ENCODE results near the gene CADM1.

Gene CADM1

GRCh38 chr11:115407496-115407895 is 96.7 kb downstream of the CADM1 start:
- no peak for DNase-seq (ENCODE audit: insufficient read length, low spot score)
- FAIRE-seq, result no peak
- TF ChIP-seq POLR2A (IDR thresholded peaks at IDR 0.05; ENCODE audit: low read depth, low read length), result no peak

- FAIRE-seq (no peak), DNase-seq (ENCODE audit: insufficient read length, low spot score) (no peak)
- TF ChIP-seq POLR2A (IDR thresholded peaks at IDR 0.05; ENCODE audit: low read depth, low read length), result no peak
Measured at GRCh38 chr11:115406404-115406803, 97.8 kb downstream of the CADM1 start.

GRCh38 chr11:115398333-115399080 is 105.7 kb downstream of the CADM1 start:
- FAIRE-seq (no peak), DNase-seq (ENCODE audit: insufficient read length, low spot score) (no peak)
- TF ChIP-seq POLR2A (IDR thresholded peaks at IDR 0.05; ENCODE audit: low read depth, low read length), result no peak

DNA sequence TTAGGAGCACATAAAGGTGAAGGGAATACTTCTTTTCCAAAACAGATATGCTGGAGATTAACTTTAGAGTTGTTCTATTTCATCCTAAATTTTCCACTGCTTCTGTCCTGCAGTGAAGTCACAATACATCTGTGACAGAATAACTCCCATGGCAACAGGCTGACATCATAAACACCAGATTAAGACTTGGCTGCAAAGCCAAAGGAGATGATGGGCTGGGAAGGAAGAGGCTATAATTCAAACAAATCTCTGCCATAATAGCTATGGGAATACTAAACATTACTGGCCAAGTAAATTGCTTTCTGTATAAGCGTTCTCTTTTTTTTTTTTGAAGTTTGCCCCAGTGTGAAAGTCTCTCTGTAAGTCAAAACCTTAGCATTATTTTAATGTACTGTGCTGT is 107.7 kb downstream of the CADM1 start:
- DNase-seq (ENCODE audit: insufficient read length, low spot score) (no peak), FAIRE-seq (no peak)

DNA sequence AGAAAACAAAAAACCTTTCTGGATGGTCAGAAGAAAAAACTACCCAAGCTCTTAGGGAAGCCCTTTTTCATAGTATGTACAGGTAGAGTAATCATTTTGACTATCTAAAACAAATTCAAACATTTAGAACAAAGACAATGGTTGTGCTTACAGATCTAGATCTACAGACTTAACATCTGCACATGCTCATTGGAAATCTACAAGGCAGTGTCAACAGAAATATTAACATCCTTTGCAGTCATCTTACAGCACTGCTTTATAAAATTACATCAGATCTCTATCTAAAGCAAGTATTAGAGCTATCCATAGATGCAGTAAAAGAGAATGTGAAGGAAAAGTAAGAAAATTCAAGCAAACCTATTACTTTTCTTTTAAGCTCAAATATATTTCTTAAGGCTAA is 110.3 kb downstream of the CADM1 start:
- no peak for DNase-seq (ENCODE audit: insufficient read length, low spot score)
- TF ChIP-seq POLR2A (IDR thresholded peaks at IDR 0.05; ENCODE audit: low read depth, low read length), result no peak
- no peak for FAIRE-seq

More for the DNA sequence above, 107.7 kb downstream of the CADM1 start:
- no peak for TF ChIP-seq POLR2A (IDR thresholded peaks at IDR 0.05; ENCODE audit: low read depth, low read length)

- FAIRE-seq, result no peak
Measured at GRCh38 chr11:115391598-115391997, 112.6 kb downstream of the CADM1 start.

DNA sequence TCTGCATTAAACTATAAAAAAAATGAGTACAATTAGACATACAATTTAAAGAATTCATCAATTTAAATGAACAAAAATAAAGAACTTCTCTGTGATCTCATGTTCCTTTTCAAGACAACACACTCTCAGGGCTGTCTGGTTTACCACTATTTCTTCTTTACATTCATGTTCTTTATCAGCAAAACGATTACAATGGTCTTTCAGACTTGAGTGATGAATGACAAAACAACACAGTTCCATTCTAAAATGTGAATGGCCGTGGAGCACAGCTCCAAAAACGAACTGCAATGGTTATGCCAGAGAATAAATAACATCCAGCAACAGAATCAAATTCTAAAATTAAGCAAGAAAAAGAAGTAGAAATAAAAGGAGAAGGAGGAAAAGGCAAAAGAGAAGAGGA is 113.1 kb downstream of the CADM1 start:
- no peak for TF ChIP-seq POLR2A (IDR thresholded peaks at IDR 0.05; ENCODE audit: low read depth, low read length)
- DNase-seq (ENCODE audit: insufficient read length, low spot score) (no peak), FAIRE-seq (no peak)

More at GRCh38 chr11:115391598-115391997, 112.6 kb downstream of the CADM1 start:
- DNase-seq (ENCODE audit: insufficient read length, low spot score), result no peak
- TF ChIP-seq POLR2A (IDR thresholded peaks at IDR 0.05; ENCODE audit: low read depth, low read length), result no peak

- DNase-seq (ENCODE audit: insufficient read length, low spot score) (no peak), FAIRE-seq (no peak)
- no peak for TF ChIP-seq POLR2A (IDR thresholded peaks at IDR 0.05; ENCODE audit: low read depth, low read length)
Measured at GRCh38 chr11:115390441-115390840, 113.8 kb downstream of the CADM1 start.

DNA sequence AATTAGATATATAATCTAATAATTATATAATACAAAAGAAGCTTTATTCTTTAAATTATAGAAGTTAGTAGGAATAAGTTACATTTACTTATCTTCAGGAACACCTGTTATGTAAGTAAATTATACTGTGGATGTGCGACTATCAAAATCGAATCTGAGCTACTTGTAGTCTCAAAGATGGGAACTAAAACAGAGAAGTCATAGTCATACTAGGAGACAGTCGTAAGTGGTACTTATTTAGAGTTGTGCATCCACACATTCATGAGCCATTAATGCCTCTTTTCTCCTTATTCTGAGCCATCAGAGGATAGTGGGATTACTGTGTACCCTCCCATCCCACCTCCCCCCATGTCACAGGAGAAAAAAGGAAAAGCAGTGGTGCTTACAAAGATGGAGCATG is 114.4 kb downstream of the CADM1 start:
- no peak for TF ChIP-seq POLR2A (IDR thresholded peaks at IDR 0.05; ENCODE audit: low read depth, low read length)
- no peak for FAIRE-seq

GRCh38 chr11:115385226-115385625 is 119.0 kb downstream of the CADM1 start:
- DNase-seq (ENCODE audit: insufficient read length, low spot score), result no peak
- no peak for TF ChIP-seq POLR2A (IDR thresholded peaks at IDR 0.05; ENCODE audit: low read depth, low read length)
- FAIRE-seq, result no peak

More for the DNA sequence above, 114.4 kb downstream of the CADM1 start:
- DNase-seq (ENCODE audit: insufficient read length, low spot score), result no peak

DNA sequence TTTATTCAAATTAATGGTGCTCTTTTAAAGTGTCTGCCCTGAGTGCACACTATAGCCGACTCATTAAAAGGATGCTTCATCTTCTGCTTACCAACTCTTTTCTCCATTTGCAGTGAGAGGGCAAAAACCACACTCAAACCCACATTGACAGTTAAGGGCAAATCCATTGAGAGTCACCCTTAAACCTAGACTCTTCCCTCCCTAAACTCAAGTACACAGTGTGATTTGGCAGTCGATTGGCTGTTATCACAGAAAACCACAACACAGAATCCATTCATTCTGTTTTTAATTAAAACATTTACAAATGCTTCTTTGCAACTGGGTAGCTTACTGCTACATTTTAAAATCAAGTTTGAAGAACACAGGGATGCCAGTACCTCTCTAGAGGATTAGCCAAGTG is 120.0 kb downstream of the CADM1 start:
- FAIRE-seq, result no peak
- TF ChIP-seq POLR2A (IDR thresholded peaks at IDR 0.05; ENCODE audit: low read depth, low read length), result no peak
- no peak for DNase-seq (ENCODE audit: insufficient read length, low spot score)

- no peak for TF ChIP-seq POLR2A (IDR thresholded peaks at IDR 0.05; ENCODE audit: low read depth, low read length)
- FAIRE-seq (no peak), DNase-seq (ENCODE audit: insufficient read length, low spot score) (no peak)
Measured at GRCh38 chr11:115383431-115383830, 120.8 kb downstream of the CADM1 start.

GRCh38 chr11:115379528-115379927 is 124.7 kb downstream of the CADM1 start:
- no peak for TF ChIP-seq POLR2A (IDR thresholded peaks at IDR 0.05; ENCODE audit: low read depth, low read length)
- no peak for FAIRE-seq
- DNase-seq (ENCODE audit: insufficient read length, low spot score), result no peak

DNA sequence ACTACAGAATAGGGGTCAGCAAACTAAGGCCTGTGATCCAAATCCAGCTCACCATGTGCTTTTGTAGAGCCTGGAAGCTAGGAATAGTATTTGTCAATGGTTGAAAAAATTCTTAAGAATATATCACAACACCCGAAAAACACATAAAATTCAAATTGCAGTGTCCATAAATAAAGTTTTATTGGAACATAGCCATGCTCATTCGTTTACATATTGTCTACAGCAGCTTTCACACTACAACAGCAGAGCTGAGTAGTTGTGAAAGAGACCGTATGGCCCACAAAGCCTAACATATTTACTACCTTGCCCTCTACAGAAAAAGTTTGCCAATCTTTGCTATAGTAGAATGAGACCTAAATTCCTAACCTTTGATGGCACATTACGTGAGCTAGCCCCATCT is 125.7 kb downstream of the CADM1 start:
- TF ChIP-seq POLR2A (IDR thresholded peaks at IDR 0.05; ENCODE audit: low read depth, low read length), result no peak
- DNase-seq (ENCODE audit: insufficient read length, low spot score) (no peak), FAIRE-seq (no peak)

DNA sequence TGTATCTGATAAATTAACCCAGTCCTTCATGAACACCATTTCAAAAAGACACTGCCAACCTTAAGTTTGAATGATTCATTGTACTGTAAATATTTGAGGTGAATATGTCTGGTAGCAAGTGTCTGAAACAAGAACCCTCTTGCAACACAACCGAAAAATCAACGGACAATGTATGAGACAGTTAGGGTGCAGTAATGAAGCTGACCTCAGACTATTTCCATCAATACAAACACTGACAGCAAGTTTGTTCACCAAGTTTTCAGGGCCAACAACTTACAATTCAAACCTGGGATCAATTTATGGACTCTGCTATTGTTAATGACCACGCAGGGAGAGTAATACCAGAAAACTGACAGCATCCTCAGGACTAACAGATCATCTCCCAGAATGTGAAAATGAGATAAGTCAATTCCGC is 126.3 kb downstream of the CADM1 start:
- FAIRE-seq (no peak), DNase-seq (ENCODE audit: insufficient read length, low spot score) (no peak)
- TF ChIP-seq POLR2A (IDR thresholded peaks at IDR 0.05; ENCODE audit: low read depth, low read length), result no peak
